HG03139 (cell line): ENCODE results near the gene TK2.
"Not testable (repeated sequence)": the region's sequence is repeated elsewhere in the genome, so short reads cannot be mapped to it uniquely, and the experiment has no call there.

Experiments
- ATAC-seq: cut with Tn5 transposase; IDR thresholded peaks from one replicate; pipeline ENCODE4 v1.9.1; 2021; ENCODE audit not compliant: unreplicated experiment

TK2 gene

DNA sequence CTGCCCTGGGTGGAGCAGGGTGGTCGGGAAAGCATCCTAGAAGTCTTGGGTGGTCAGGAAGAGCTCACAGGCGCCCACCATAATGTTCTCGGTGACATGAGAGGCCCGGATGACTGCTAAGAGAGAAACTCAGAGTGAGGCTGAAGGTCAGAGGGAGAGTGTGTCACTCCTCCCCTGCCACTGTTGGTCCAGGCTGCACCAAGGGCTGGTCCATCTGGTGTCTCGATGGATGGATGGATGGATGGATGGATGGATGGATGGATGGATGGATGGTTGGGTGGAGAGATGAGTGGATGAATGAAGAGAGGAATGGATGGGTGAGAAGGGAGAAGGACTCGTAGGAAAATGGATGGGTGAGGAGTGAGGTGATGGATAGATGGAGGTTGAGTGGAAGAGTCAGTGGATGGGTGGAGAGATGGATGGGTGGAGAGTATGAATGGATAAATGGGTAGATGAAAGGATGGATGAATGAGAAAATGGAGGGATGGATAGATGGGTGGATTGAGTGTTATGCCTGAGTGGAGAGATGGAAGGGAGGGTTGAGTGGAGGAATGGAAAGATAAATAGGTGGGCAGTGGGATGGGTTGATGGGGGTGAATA, 79.9 kb downstream of the TK2 start:
- ATAC-seq, result no peak

DNA sequence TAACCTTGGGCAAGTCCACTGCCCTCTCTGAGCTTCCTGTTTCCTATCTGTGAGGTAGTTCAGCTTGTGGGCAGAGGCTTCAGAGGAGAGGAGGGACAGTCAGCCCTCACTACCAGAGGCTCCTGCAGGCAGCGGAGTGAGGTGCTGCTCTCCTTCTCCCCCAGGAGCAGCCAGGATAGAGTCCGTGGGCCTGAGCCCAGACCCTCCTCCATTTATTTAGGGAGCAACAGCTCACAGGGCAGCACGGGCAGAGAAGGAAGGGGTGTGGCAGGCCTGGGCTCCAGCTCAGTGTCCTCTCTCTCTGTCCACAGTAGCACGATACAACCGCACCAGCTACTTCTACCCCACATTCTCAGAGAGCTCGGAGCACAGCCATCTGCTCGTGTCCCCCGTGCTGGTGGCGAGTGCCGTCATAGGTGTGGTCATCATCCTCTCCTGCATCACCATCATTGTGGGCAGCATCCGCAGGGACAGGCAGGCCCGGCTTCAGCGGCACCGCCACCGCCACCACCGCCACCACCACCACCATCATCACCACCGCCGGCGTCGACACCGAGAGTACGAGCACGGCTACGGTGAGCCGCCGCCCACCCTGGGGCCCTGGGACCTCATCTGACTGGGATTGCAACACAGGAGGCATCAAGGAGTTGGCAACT, 80.5 kb downstream of the TK2 start:
- ATAC-seq, result no peak

DNA sequence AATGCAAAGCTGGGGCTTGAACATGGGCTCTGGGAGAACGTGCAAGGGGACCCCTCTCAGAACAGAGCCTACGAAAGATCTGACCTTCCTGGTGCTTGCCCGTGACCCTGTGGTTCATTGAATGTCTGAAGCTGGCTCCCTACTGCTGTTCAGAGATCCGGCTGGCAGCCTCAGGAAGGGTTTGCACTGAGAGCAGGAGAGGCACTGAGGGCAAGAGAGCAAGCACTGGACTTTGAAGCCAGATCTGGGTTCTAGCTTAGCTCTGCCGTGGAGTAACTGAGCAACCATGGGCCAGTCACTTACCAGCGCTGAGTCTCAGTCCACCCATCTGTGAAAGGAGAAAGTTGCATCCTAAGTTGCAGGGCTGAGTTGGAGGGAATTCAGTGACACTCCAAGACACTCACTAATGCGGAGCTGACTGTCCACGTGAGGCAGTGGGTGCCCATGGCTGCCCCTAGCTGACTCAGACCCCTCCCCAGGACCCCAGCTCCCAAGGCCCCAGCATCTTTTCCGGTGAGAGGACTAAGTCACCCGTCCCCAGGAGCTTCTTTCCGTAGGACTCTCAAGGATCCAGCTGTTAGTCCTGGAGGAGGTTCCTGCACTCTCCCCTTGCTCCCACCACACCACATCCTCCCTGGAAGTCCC, 81.5 kb downstream of the TK2 start:
- ATAC-seq, result no peak

DNA sequence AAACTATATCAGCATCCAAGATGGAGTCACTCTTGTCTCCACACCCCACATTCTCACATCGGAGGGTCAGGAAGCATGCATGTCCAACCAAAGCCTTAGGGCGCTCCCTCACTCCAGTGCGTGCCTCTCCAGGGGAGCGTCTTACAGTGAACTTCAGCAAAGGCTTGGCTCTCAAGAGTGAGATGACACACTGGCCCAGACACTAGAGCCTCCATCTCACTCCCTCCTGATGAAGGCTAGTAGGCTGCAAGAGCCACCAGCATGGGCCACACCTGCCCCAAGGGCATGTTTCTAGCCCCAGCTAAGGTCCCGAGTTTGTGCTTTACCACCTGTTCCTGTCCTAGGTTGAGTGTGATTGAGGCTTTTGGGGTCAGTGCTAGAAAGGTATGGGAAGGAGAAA, 82.3 kb downstream of the TK2 start:
- ATAC-seq, result no peak

DNA sequence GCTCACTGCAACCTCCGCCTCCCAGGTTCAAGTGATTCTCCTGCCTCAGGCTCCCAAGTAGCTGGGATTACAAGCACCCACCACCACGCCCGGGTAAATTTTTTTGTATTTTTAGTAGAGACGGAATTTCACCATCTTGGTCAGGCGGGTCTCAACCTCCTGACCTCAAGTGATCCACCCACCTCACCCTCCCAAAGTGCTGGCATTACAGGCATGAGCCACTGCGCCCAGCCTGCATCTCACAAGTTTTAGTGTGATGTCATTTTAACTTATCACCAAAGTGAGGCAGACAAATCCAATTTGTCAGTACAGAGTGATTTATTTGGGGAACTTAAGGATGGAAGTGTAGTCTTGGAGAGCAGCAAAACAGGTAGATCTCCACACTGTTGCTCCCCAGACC, 83.3 kb downstream of the TK2 start:
- not testable (repeated sequence) for ATAC-seq

DNA sequence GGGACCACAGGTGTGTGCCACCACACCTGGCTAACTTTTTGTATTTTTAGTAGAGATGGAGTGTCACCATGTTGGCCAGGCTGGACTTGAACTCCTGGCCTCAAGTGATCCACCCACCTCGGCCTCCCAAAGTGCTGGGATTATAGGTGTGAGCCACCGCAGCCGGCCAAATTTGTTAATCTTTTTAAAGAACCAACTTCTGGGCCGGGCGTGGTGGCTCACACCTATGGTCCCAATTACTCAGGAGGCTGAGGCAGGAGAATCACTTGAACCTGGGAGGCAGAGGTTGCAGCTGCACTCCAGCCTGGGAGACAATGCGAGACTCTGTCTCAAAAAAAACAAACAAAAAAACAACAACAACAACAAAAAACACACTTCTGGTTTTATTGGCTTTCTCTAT, 84.0 kb downstream of the TK2 start:
- not testable (repeated sequence) for ATAC-seq

DNA sequence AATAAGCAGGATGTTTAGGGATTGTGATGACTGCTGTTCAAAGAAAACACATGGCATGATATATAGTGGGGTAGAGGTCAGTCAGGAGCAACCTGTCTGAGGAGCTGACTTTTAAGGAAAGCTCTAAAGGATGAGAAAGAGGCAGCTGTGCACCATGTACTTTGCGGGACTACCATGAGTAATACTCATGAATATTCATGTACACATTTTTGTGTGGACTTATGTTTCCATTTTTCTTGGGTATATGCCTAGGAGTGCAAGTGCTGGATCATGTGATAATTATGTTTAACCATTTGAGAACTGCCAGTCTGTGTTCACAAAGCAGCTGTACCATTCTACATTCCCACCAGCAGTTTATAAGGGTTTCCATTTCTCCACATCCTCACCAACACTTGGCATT, 87.0 kb downstream of the TK2 start:
- no peak for ATAC-seq

DNA sequence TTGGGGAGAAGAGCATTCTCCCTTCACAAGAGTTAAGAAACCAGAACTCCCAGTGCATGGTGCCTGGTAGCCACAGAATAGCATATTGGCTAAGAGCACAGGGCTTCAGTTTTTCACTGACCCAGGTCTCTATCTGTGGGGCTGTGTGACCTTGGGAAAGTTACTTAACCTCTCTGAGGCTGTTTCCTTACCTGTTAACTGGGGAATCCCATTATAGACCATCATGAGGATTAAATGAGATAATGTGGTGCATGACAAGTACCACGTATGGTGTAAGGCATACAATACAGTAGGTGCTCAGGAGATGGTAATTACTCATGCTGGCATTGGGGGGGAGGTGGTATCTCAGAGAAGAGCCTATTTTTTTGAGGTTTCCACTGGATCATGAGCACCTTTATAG, 89.2 kb downstream of the TK2 start:
- ATAC-seq, result no peak

DNA sequence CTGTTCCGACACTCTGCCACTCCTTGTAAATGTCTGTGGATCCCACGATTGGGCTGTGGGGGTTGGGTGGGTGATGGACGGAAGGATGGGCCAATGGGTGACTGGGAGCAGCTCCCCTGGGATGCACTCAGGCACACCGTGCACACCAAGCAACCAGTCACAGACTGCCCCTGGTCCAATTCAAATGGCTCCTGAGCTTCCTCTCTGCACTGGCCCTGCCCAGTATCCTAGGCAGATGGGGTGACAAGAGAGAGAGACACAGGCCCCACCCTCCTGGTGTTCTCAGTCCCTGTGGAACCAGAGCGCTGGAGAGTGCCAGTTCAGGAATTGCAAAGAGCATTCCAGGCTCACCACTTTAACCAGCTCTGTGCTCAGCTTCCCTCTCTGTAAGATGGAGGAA, 90.0 kb downstream of the TK2 start:
- no peak for ATAC-seq

DNA sequence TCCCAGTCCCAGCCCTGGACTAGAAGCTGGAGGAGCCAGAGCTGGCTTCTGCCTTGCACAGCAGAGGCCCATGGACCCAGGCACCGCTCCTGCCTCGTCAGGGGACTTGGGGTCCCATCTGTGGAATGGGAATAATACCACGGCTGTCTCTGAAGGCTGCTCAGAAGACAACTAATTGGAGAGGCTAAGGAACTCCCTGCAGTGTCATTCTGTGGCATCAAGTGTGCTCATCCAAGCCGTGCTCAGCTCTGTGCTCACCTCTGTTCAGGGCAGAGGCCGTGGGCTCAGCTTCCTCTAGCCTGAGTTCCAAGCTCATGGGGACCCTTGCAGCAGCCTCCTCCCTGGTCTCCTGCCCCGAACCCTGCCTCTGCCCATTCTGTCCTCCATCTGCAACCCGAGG, 91.1 kb downstream of the TK2 start:
- no peak for ATAC-seq

DNA sequence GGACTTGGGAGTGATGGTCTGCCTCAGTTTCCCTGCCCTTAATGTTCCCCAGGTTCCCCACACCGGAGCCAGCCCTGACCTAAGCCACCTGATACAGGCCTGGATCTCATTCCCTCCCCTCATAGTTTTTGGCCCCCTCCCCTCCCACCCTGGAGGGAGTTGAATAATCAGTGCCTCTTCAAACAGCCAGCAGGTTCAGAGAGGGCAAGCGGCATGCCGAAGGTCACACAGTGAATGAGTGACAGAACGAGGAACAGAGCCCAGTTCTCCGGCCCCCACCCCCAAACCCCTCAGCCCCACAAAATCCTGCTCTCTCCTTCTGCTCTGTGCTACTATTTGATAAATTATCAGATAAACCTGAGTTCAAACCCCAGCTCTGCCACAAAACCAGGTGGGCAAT, 91.6 kb downstream of the TK2 start:
- no peak for ATAC-seq
